Activated naive CD4-positive, alpha-beta T cell treated with anti-CD3 and anti-CD28 coated beads for 36 hours (primary cell): Measurements from ENCODE around the gene PGM1. TPM values are rescaled to one million over a fixed set of nuclear protein-coding genes. Genes with fewer than 3 reads are reported as not detected.
"Not testable (repeated sequence)": the region's sequence is repeated elsewhere in the genome, so short reads cannot be mapped to it uniquely, and the experiment has no call there.

ENCODE experiments used
- CTCF ChIA-PET: fragments of 350-600 bp; sonication (Branson Sonifier 250); formaldehyde crosslinking; loops from one replicate; lab custom pipeline; 2021; ENCODE audit warnings: antibody characterized with exemption; lab: Charles Lee
- DNase-seq: peaks from one replicate; pipeline ENCODE4 v3.0.0-alpha.2; 2020
- H3K27ac Mint-ChIP-seq: one replicate; pipeline ENCODE4 v1.8.0; 2021; ENCODE audit warnings: mild to moderate bottlenecking, mixed read lengths
- H3K27me3 Mint-ChIP-seq: one replicate; pipeline ENCODE4 v1.8.0; 2021; ENCODE audit warnings: low read depth, mixed read lengths
- H3K36me3 Mint-ChIP-seq: one replicate; pipeline ENCODE4 v1.8.0; 2021; ENCODE audit warnings: low read depth, mixed read lengths
- H3K4me1 Mint-ChIP-seq: one replicate; pipeline ENCODE4 v1.8.0; 2021; ENCODE audit warnings: low read depth, mixed read lengths
- H3K4me3 Mint-ChIP-seq: one replicate; pipeline ENCODE4 v1.8.0; 2021; ENCODE audit warnings: mild to moderate bottlenecking, moderate library complexity, mixed read lengths
- H3K9me3 Mint-ChIP-seq: one replicate; pipeline ENCODE4 v1.8.0; 2021; ENCODE audit warnings: mixed read lengths
- intact Hi-C: fragments of 100-400 bp; cut with micrococcal nuclease; formaldehyde crosslinking; loops from one replicate; pipeline ENCODE4 v1.15.1; 2023
- total RNA-seq, 2 experiments: library from RNA; stranded (reverse); gene quantifications; one replicate each; pipeline ENCODE4 v1.2.3, GENCODE V29; 2021

PGM1 gene
- total RNA-seq, 2 experiments from 2014 or later = 25.3 to 27.5 TPM

DNA sequence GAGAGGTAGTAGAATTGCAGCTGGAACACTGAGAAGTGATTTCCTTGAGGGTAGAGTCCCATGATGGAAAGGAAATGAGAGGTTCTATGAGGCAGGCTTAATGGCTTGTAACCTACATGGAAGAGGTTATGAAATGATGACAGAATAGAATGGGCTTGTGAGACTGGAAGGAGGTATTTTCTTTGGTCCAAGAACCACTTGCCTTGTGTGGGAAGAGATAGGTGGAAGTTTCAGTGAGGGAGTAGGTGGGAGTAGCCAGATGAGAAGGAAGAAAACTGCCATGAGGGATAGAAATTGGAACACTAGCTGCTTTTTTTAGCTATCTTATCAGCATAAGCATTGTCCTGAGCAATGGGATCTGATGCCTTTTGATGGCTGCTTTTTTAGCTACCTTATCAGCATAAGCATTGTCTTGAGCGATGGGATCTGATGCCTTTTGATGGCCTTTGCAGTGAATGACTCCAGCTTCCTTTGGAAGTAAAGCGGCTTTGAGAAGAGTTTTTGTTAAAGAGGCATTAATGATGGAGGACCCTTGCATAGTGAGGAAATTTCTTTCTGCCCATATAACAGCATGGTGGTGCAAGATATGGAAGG lies 18.9 kb upstream of the PGM1 start:
- intact Hi-C loops, H3K9me3 Mint-ChIP-seq, DNase-seq, H3K4me1 Mint-ChIP-seq, H3K27ac Mint-ChIP-seq, H3K36me3 Mint-ChIP-seq, H3K27me3 Mint-ChIP-seq, H3K4me3 Mint-ChIP-seq: not testable (repeated sequence)
- CTCF ChIA-PET = interaction anchor here (0.5 to 2.7 kb wide), 4 partner anchors 17 to 673 kb away, joined by 3 to 8 read pairs (median 6); no protein-coding TSS in a partner anchor

DNA sequence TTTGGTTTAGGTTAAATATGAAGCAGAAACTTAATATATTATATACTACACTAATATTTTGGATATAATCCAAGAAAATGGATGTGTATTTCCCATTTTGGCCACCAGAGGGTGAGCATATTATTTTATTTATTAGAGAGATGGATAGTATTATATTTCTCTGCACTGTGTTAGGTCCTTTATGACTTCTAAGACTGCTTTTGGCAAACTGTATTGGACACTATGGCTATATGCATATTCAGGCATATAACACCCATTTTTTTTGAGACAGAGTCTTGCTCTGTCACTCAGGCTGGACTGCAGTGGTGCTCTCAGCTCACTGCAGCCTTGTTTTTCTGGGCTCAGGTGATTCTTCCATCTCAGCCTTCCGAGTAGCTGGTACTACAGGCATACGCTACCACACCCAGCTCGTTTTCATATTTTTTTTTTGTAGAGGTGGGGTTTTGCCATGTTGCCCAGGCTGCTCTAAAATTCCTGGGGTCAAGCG lies 17.8 kb upstream of the PGM1 start:
- no peak overlapping the region for H3K27ac Mint-ChIP-seq
- CTCF ChIA-PET = interaction anchor here (0.6 to 2.7 kb wide), 9 partner anchors 18 to 672 kb away, joined by 3 to 8 read pairs (median 5); partner anchors contain the start of gene PGM1
- H3K4me3 Mint-ChIP-seq = no peak overlapping the region
- DNase-seq = no peak
- peaks cover 2% of the 10 kb centered on the region for H3K36me3 Mint-ChIP-seq
- intact Hi-C loops = loop anchor here (1.0 kb wide), 2 partner anchors 18 to 671 kb away; partner anchors contain the start of gene PGM1
- H3K27me3 Mint-ChIP-seq = no peaks in the 10 kb centered on the region
- no peaks in the 10 kb centered on the region for H3K4me1 Mint-ChIP-seq
- no peaks in the 10 kb centered on the region for H3K9me3 Mint-ChIP-seq

DNA sequence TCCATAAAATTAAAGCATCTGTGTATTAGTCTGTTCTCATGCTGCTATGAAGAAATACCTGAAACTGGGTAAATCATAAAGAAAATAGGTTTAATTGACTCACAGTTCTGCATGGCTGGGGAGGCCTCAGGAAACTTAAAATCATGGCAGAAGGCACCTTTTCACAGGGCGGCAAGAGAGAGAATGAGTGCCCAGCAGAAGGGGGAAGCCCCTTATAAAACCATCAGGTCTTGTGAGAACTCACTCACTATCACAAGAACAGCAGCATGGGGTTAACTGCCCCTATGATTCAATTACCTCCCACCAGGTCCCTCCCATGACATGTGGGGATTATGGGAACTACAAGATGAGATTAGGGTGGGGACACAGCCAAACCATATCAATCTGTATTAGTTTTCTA lies 6.9 kb upstream of the PGM1 start:
- H3K4me1 Mint-ChIP-seq = peaks cover 13% of the 10 kb centered on the region
- H3K27me3 Mint-ChIP-seq, H3K4me3 Mint-ChIP-seq, CTCF ChIA-PET, H3K27ac Mint-ChIP-seq, intact Hi-C loops, H3K9me3 Mint-ChIP-seq: not testable (repeated sequence)
- peaks cover 12% of the 10 kb centered on the region for H3K36me3 Mint-ChIP-seq
- peak; percentile 7 for DNase-seq

DNA sequence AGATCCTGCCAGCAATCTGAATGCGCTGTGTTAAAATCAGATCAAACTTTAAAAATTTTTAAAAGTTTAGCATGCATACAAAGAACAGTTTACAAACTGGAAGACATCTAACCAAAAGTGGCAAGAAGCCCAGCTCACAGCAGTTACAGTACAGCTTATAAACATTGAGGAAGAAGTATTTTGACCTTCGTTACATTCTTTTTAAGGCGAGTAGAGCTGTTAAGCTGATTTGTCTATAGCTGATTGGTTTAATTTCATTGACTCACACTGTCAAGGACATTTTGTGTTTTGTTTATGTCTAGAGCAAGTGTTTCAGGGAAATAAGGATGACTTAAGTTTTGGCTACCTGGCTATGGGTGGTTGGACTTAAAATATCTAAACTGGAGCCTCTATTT lies 3.0 kb upstream of the PGM1 start:
- DNase-seq = no peak
- CTCF ChIA-PET = interaction anchor here (2.1 kb wide), 1 partner anchor 16 kb away, joined by 8 read pairs; no protein-coding TSS in a partner anchor
- H3K36me3 Mint-ChIP-seq = peaks cover 5% of the 10 kb centered on the region
- no peaks in the 10 kb centered on the region for H3K9me3 Mint-ChIP-seq
- H3K27ac Mint-ChIP-seq = no peak overlapping the region
- no peak overlapping the region for H3K4me3 Mint-ChIP-seq
- no peaks in the 10 kb centered on the region for H3K27me3 Mint-ChIP-seq
- peaks cover 26% of the 10 kb centered on the region for H3K4me1 Mint-ChIP-seq
- intact Hi-C loops = no loop called here

DNA sequence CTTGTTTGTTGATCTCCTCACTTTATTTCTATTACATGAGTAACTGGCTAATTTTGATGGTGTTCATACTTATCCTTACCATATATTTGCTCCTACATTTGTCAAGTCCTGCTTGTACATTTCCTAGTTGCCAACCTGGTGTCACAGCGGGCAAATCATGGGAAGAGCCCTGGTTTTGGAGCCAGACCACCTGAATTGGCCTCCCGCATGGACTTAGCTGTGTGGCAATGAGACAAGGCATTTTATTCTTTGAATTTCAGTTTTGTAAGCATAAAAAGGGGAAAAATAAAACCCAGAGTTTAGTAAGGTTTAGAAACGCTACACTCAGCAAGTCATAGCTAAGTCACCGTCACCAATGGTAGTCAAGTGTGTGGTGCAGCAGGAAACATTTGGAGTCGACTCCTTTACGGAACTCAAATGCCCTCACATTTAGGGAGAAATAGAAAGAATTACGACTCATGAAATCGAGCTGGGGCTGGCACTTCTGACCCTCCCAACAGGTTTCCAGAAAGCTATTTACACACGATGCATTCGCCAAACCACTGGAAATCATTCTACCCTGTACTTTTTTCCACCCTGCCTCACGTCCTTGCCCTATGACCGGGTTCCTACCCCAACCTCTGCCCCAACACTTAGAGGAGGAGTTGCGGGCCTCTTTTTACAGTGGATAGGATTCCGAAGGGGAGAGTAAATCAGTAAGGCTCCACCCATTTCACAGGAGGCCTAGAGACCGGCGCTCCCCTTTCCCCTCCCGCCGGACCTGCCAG lies 492 bp upstream of the PGM1 start:
- CTCF ChIA-PET = interaction anchor here (1.3 to 1.5 kb wide), 2 partner anchors 17 to 34 kb away, joined by 4 to 6 read pairs; no protein-coding TSS in a partner anchor
- Mint-ChIP-seq H3K9me3 (no peaks in the 10 kb centered on the region), H3K27ac (peak overlapping the region; percentile 87), H3K36me3 (peaks cover 5% of the 10 kb centered on the region), H3K4me3 (peak overlapping the region; percentile 96), H3K27me3 (no peaks in the 10 kb centered on the region), H3K4me1 (peaks cover 26% of the 10 kb centered on the region)
- intact Hi-C loops = loop anchor here (1.0 to 2.0 kb wide), 6 partner anchors 17 to 808 kb away; partner anchors contain the start of genes ALG6, ATG4C, EFCAB7 and FOXD3
- DNase-seq = peak; percentile 32

DNA sequence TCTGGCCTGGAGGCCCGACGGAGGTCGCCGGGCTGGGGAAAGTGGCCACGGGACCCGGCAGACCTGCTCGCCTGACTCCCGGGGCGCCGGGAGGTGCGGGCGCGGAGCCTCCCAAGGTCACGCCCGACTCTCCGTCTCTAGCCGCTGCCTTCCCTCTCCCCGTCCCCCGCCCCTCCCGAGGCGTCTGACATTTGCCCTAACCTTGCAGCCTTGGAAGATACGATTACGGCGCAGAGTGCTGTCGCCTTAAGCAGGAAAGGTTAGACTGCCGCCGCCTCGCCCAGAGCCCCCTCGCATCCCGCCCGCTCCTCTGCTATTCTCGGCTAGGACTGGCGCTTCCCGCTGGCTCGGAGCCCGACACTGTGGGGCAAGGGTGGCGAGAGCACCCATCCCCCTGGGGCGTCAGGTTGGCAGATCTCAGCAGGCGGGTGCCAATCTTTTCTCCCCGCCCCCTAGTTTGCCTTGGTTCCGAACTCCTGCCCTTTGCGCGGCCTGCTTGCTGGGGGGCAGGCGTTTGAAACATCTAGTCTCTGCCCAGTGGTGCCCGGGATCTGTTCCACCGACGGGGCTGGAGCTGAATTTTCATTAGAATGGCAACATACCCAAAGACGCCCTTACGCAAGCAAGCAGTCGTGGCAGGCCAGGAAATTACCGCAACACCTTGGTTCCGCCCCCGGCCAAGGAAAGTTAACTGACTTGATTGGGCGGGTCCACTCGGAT lies 835 bp downstream of the PGM1 start:
- Mint-ChIP-seq H3K9me3 (no peaks in the 10 kb centered on the region), H3K36me3 (peaks cover 2% of the 10 kb centered on the region), H3K27me3 (no peaks in the 10 kb centered on the region), H3K4me3 (peak overlapping the region; percentile 96), H3K4me1 (peaks cover 22% of the 10 kb centered on the region), H3K27ac (peak overlapping the region; percentile 99)
- DNase-seq = peak; percentile 92
- intact Hi-C loops = loop anchor here (1.0 to 2.0 kb wide), 6 partner anchors 19 to 810 kb away; partner anchors contain the start of genes ALG6, ATG4C, EFCAB7 and FOXD3
- CTCF ChIA-PET = interaction anchor here (1.5 kb wide), 1 partner anchor 18 kb away, joined by 6 read pairs; no protein-coding TSS in a partner anchor

DNA sequence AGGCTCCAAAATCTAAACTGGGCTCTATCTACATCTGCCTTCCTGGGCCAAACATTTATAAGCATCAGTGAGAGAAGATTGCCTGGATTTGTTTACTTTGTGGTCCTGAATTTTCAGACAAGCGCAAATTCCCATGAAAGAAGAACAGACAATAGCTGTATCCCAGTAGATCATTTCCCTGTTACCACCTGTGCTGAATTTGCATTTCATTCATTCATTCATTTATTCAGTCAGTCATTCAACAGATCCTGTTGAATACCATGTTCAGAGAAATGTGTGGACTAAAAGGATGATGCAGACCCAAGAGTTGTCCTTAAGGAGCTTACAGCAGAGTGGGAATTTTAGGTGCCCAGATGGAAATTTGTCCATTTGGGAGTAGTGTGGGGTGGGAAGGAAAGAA lies 2.2 kb downstream of the PGM1 start:
- no peaks in the 10 kb centered on the region for H3K9me3 Mint-ChIP-seq
- CTCF ChIA-PET = no interaction called here
- H3K27ac Mint-ChIP-seq = peak overlapping the region; percentile 35
- H3K27me3 Mint-ChIP-seq = no peaks in the 10 kb centered on the region
- intact Hi-C loops = no loop called here
- peak overlapping the region; percentile 40 for H3K4me3 Mint-ChIP-seq
- no peak for DNase-seq
- H3K4me1 Mint-ChIP-seq = peaks cover 22% of the 10 kb centered on the region
- no peaks in the 10 kb centered on the region for H3K36me3 Mint-ChIP-seq

DNA sequence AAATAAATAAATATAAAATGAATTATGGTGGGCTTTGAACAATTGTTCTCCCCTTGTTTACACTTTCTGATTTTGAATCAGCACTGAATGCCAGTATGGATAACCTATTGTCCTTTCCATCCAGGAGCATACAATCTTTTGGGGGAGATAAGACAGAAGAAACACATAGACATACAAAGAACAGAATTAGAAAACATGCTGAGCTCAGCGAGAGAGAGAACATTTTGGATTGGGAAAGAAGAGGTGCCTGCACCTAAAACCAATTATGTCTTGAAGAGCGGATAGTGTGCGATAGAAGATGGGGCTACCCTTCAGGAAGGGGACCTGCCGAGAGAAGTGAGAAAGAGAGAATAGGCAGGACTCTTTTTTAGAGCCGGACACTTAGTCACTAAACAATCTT lies 6.6 kb downstream of the PGM1 start:
- H3K9me3 Mint-ChIP-seq = no peaks in the 10 kb centered on the region
- H3K27me3 Mint-ChIP-seq = no peaks in the 10 kb centered on the region

DNA sequence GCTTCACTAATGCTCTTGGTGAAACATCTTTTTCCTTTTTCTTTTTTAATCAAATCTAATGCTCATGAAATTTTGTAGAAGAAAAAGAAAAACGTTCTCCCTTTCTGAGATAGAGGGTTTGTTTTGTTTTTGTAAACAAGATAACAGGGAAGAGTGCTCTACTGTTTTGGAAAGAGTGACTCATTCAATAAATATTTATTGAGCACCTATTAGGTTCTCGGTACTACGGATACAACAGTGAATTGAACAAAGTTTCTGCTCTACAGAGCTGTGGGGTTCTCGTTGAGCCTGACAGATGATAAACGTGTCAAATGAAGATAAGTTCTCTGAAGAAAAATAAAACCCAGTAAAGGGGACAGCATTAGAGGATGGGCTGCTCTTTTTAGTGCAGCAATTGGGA lies 7.0 kb downstream of the PGM1 start:
- Mint-ChIP-seq H3K4me1 (peaks cover 7% of the 10 kb centered on the region), H3K4me3 (no peak overlapping the region), H3K27ac (no peak overlapping the region), H3K9me3 (no peaks in the 10 kb centered on the region), H3K27me3 (no peaks in the 10 kb centered on the region), H3K36me3 (peaks cover 2% of the 10 kb centered on the region)
- no peak for DNase-seq
- CTCF ChIA-PET = no interaction called here
- intact Hi-C loops = no loop called here

More for the DNA sequence above, 6.6 kb downstream of the PGM1 start:
- intact Hi-C loops = no loop called here
- CTCF ChIA-PET = no interaction called here
- no peak for DNase-seq
- peaks cover 2% of the 10 kb centered on the region for H3K36me3 Mint-ChIP-seq
- no peak overlapping the region for H3K4me3 Mint-ChIP-seq
- H3K27ac Mint-ChIP-seq = no peak overlapping the region
- peaks cover 9% of the 10 kb centered on the region for H3K4me1 Mint-ChIP-seq

DNA sequence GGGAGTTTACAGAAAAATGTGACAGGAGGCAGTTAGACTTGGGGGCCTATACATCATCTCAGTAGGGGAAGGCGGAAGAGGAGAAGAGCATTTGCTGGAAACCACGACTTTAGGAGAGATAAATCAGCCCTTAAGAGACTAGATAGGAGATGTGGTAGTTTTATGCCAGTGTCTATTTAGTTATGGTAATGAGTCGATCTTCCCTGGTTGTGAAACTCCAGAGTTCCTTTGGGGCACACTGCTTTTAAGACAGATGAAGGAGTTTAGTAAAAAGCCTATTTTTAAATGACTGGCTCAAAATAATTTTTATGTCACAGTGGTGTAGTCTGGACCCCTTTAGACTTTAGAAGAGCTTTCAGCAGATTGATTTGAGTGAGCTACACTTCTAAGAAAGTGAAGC lies 7.8 kb downstream of the PGM1 start:
- H3K27ac Mint-ChIP-seq = no peak overlapping the region

DNA sequence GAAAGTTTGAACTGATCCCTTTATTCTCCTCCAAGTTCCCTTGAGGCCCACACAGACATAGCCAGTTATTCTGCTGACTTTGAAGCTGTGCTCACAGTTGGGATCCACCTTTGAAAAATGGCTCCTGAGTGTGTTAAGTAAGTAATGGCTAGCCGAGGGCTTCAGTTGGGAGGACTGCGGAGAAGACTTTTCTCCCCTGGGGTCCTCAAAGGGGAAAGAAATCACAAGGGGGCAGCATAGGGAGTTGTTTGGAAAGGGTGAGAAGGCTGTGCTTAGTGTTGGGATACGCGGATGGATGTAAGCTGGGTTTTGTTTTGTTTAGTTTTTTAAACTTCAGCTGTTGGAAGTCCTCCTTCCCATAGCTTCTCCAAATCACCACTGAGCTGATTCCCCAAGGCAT lies 8.3 kb downstream of the PGM1 start:
- intact Hi-C loops = no loop called here
- no peak for DNase-seq
- H3K4me1 Mint-ChIP-seq = peaks cover 1% of the 10 kb centered on the region
- no peaks in the 10 kb centered on the region for H3K9me3 Mint-ChIP-seq
- H3K36me3 Mint-ChIP-seq = peaks cover 2% of the 10 kb centered on the region
- CTCF ChIA-PET = interaction anchor here (0.6 kb wide), 1 partner anchor 120 kb away, joined by 3 read pairs; no protein-coding TSS in a partner anchor
- no peak overlapping the region for H3K4me3 Mint-ChIP-seq
- H3K27ac Mint-ChIP-seq = no peak overlapping the region
- H3K27me3 Mint-ChIP-seq = no peaks in the 10 kb centered on the region

More for the DNA sequence above, 7.8 kb downstream of the PGM1 start:
- H3K4me3 Mint-ChIP-seq = no peak overlapping the region
- no peak for DNase-seq
- CTCF ChIA-PET = no interaction called here
- H3K4me1 Mint-ChIP-seq = peaks cover 1% of the 10 kb centered on the region
- H3K27me3 Mint-ChIP-seq = no peaks in the 10 kb centered on the region
- peaks cover 2% of the 10 kb centered on the region for H3K36me3 Mint-ChIP-seq
- intact Hi-C loops = no loop called here
- no peaks in the 10 kb centered on the region for H3K9me3 Mint-ChIP-seq

DNA sequence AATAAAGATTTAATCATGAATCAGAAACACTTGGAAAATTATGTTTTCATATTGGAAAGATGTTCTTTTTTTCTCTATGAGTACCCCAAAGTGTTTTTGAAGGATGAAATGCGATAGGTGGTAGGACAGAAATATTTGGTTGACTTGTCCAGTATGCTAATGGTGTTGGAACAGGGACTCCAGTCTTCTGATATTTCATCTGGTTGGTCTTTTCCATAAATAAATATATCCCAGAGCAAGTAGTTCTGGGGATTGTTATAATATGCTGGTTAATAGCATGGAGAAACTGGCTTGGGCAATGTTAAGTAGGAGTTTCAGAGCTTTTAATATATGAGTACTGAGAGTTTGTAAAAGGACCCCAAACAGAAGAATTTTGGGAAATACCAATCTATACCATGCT lies 8.7 kb downstream of the PGM1 start:
- no peak overlapping the region for H3K4me3 Mint-ChIP-seq
- DNase-seq = no peak
- no peak overlapping the region for H3K27ac Mint-ChIP-seq
- H3K4me1 Mint-ChIP-seq = peaks cover 1% of the 10 kb centered on the region
- no peaks in the 10 kb centered on the region for H3K27me3 Mint-ChIP-seq
- H3K9me3 Mint-ChIP-seq = no peaks in the 10 kb centered on the region
- intact Hi-C loops = no loop called here
- CTCF ChIA-PET = interaction anchor here (0.6 kb wide), 1 partner anchor 120 kb away, joined by 3 read pairs; no protein-coding TSS in a partner anchor
- peaks cover 2% of the 10 kb centered on the region for H3K36me3 Mint-ChIP-seq
